NCI-H187 treated with DMSO at 0.1 percent for 48 hours (cell line): Measurements from ENCODE around the gene DCLK1.

Source experiments
- DNase-seq: peaks from one replicate; lab custom pipeline; 2025; lab: John Stamatoyannopoulos, UW

The DCLK1 gene

GRCh38 chr13:35747594-35747993 is 383.6 kb downstream of the DCLK1 start:
- DNase-seq = no peak

GRCh38 chr13:35744566-35745178 is 386.5 kb downstream of the DCLK1 start:
- DNase-seq = no peak

- DNase-seq = no peak
Observed at GRCh38 chr13:35744144-35744543, 387.0 kb downstream of the DCLK1 start.

- DNase-seq = no peak
Observed at GRCh38 chr13:35743165-35743564, 388.0 kb downstream of the DCLK1 start.

- no peak for DNase-seq
Observed at GRCh38 chr13:35741657-35742056, 389.5 kb downstream of the DCLK1 start.

GRCh38 chr13:35736876-35737275 is 394.3 kb downstream of the DCLK1 start:
- DNase-seq = no peak

GRCh38 chr13:35733827-35734226 is 397.4 kb downstream of the DCLK1 start:
- DNase-seq = no peak

GRCh38 chr13:35732565-35732964 is 398.6 kb downstream of the DCLK1 start:
- DNase-seq = no peak

GRCh38 chr13:35731471-35731870 is 399.7 kb downstream of the DCLK1 start:
- no peak for DNase-seq

- no peak for DNase-seq
Observed at GRCh38 chr13:35729926-35730627, 401.1 kb downstream of the DCLK1 start.

- DNase-seq = no peak
Observed at GRCh38 chr13:35727881-35728280, 403.3 kb downstream of the DCLK1 start.

- DNase-seq = no peak
Observed at GRCh38 chr13:35724446-35724845, 406.7 kb downstream of the DCLK1 start.

- DNase-seq = no peak
Observed at GRCh38 chr13:35723821-35724220, 407.4 kb downstream of the DCLK1 start.

GRCh38 chr13:35723053-35723461 is 408.1 kb downstream of the DCLK1 start:
- DNase-seq = no peak

GRCh38 chr13:35722458-35723052 is 408.6 kb downstream of the DCLK1 start:
- no peak for DNase-seq

- DNase-seq = no peak
Observed at GRCh38 chr13:35720690-35721554, 410.3 kb downstream of the DCLK1 start.

GRCh38 chr13:35720290-35720689 is 410.9 kb downstream of the DCLK1 start:
- no peak for DNase-seq
